OCI-LY7 (cell line): Measurements from ENCODE around the gene EEF1AKMT3.

ENCODE experiments used
- EZH2phosphoT487 ChIP-seq: fragments of 200-600 bp; sonication (generic); IDR thresholded peaks from 2 replicates; pipeline ENCODE4 v1.6.1; 2018; ENCODE audit warnings: low read depth, borderline replicate concordance, mild to moderate bottlenecking, mixed run types, antibody characterized with exemption, low read length, moderate library complexity, mixed read lengths
- TF ChIP-seq, protein P1 (sequence below): fragments of 200-600 bp; sonication (generic); conservative IDR thresholded peaks from 2 replicates; pipeline ENCODE4 v1.5.1; 2014; ENCODE audit warnings: mild to moderate bottlenecking, antibody characterized with exemption, low read length, moderate library complexity, mixed read lengths

DNA sequence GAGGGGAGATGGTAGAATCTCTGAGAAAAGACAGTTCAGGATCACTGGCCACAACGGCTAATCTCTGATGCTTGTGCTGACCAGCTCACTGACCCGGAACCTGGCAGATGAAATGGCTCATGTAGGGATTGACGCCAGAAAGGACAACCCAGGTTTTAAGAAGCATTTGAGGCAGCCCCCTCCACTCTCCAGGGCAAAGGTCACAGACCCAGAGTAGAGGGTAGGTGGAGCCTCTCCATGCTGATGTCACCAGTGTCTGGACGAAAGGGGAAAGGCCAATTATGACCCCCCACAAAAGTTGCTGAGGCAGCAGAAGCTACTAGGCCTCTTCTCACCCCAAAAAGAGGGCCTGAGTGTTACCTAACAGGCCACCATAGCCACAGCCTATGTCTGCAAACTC, 1.7 kb upstream of the EEF1AKMT3 start:
- TF ChIP-seq, protein P1, sequence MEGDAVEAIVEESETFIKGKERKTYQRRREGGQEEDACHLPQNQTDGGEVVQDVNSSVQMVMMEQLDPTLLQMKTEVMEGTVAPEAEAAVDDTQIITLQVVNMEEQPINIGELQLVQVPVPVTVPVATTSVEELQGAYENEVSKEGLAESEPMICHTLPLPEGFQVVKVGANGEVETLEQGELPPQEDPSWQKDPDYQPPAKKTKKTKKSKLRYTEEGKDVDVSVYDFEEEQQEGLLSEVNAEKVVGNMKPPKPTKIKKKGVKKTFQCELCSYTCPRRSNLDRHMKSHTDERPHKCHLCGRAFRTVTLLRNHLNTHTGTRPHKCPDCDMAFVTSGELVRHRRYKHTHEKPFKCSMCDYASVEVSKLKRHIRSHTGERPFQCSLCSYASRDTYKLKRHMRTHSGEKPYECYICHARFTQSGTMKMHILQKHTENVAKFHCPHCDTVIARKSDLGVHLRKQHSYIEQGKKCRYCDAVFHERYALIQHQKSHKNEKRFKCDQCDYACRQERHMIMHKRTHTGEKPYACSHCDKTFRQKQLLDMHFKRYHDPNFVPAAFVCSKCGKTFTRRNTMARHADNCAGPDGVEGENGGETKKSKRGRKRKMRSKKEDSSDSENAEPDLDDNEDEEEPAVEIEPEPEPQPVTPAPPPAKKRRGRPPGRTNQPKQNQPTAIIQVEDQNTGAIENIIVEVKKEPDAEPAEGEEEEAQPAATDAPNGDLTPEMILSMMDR = no peak
- TF ChIP-seq EZH2phosphoT487 = no peak
